HG03432 (cell line): Measurements from ENCODE around the gene MAP4K2.

Experiments used
- ATAC-seq: cut with Tn5 transposase; IDR thresholded peaks from one replicate; pipeline ENCODE4 v1.9.1; 2021; ENCODE audit warnings: mild to moderate bottlenecking, moderate library complexity; ENCODE audit not compliant: unreplicated experiment

MAP4K2 gene

DNA sequence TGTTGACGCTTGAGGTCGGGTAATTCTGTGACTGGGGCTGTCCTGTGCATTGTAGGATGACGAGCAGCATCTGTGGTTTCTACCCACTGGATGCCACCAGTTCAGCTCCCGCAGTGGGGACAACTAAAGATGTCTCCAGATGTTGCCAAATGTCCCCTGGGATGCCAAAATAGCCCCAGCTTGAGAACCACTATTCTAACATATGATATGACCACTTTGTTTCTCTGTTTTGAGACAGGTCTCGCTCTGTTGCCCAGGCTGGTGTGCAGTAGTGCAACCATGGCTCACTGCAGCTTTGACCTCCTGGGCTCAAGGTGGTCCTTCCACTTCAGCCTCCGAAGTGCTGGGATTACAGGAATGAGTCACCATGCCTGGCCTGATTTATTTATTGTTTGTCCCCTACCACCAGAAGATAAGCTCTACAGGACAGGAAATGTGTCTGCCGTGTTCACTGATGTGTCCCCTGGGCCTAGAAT is 11.7 kb upstream of the MAP4K2 start:
- ATAC-seq: peak; percentile 62

DNA sequence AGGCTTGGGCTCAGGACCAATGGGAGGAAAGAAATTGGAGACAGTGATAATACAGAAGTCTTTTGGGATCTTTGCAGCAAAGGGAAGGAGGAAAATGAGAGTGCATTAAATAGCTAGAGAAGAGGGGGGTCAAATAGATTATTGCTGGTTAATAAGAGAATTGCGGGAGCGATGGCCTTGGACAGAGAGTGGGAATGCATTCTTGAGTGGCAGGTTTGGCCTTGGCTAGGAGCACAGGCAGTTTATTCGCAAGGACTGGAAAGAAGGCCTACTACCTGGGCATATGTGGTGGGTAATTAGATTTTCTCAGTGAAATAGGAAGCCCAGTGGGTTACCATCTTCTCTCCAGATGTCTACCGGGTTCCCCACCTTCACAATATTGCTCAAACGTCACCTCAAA is 10.8 kb upstream of the MAP4K2 start:
- no peak for ATAC-seq

GRCh38 chr11:64810891-64811272 is 7.9 kb upstream of the MAP4K2 start:
- ATAC-seq: peak; percentile 2

DNA sequence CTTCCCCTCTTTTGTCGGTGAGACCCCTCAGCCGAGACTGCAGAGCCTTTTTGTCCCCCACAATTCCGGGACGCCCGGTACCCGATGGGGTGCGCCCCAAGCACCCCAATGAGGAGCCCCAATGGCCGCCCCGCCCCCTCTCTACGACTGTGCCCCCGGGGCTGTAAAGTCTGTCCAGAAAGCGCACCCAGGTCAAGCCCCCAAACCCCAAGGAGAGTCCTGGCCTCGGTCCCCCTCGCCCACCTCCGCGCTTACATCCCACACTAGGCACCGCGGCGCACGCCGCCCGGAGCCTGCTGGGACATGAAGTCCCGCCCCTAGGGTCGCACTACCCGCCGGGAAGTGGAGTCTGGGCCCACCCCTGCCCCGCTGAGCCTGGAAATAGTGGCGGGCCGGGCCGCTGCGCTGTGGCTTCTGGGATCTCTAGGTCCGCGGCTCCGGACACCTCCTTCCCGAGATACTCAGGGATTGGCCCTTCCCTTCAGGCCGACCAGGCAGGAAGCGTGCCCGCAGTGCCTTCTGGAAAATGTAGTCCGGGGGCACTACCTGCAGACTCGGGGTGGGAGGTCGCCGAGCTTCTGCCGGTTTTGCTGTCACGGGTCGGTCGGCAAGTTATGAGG is 7.4 kb upstream of the MAP4K2 start, which contains the start of gene MEN1:
Gene MEN1 (minus strand): TSS at position 281 of the 620 bp plus-strand sequence. CDS start 442 bp downstream, outside the sequence.
- peak; percentile 67 for ATAC-seq

DNA sequence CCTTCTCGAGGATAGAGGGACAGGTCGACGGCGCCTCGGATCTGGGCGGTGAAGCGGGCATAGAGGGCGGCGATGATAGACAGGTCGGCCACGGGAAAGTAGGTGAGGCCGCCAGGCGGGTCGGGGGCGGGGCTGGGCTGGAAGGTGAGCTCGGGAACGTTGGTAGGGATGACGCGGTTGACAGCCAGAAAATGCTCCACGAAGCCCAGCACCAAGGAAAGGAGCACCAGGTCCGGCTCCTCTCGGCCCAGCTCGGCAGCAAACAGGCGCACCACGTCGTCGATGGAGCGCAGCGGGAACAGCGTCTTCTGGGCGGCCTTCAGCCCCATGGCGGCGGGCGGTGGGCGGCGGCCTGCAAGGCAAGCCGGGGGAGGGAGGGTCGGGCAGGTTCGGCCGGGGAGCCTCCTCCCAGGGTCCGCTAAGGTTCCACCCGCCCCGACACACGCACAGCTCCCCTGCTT is 6.8 kb upstream of the MAP4K2 start:
- ATAC-seq: no peak

- no peak for ATAC-seq
Measured at GRCh38 chr11:64805481-64805880, 2.5 kb upstream of the MAP4K2 start.

DNA sequence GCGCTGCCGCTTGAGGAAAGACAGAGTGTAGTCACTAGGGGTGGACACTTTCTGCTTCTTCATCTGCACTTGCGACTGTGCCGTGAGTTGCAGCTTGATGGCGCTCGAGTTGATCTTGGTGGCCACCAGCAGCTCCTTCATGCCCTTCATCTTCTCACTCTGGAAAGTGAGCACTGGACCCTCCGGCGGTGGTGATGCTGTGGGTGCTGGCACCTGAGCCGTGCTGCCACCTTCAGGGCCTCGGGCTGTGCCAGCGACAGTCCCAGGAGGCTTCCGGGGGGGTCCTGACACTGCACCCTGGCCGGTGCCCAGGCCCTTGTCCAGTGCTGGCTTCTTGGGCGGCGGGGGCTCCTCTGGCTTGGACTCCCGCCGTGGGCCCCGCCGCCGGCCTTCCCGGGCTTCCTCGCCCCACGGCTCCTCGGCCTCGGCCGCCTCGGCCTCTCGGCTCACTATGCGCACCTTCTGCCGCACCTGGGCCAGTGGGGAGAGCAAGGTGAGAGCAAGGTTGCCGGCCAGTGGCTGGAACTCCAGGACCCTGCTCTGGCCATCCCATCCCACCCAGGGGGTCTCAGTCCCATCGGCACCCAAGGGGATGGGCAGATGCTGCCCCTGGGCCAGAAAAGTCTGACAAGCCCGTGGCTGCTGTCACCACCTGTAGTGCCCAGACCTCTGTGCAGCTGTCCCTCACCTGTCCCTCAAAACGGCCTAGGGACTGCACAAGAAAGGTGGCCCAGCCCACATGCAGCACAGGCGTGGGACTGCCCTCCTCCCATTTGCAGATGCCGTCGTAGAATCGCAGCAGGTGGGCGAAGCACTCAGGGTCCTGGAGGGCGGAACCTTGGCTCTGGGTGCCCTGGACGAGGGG is 1.6 kb upstream of the MAP4K2 start:
- ATAC-seq: no peak

GRCh38 chr11:64803846-64804345 is 882 bp upstream of the MAP4K2 start:
- ATAC-seq: no peak

GRCh38 chr11:64802370-64803157 is 450 bp downstream of the MAP4K2 start:
- peak; percentile 16 for ATAC-seq

DNA sequence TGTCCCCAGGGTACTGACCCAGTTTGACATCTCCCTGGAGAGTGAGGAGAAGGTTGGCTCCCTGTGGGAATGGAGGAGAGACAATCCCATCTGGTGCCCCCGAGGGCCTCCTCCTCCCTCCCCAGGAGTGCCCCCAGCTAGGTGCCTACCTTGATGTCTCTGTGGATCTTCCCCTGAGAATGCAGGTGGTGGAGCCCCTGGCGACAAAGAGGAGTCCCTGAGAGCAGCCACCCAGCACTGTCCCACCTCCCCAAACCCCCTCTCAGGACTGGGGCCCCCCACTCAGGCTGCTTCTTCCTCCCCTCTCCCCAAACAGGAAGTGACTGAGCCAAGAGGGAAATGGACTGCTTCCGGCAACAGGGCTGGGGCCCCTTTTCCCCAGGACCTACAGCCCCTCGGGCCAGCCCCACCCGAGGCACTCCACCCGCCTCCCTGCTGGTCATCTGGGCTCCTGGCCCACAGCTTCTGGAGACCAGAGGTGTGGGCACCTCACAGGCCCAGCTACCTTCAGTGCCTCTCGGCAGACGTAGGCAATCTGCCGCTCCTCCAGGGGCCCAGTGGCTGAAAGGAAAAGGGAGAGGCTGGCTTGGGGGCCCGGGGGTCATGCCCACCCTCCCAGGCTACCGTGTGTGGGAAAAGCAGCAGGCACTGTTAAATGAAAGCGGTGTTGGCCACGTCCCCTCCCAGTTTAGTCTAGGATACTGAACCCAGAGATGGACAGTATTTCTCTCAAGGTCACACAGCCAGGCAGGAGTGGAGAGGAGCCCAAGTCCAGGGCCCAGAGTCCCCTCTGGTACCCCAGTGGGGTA is 1.2 kb downstream of the MAP4K2 start:
- no peak for ATAC-seq

DNA sequence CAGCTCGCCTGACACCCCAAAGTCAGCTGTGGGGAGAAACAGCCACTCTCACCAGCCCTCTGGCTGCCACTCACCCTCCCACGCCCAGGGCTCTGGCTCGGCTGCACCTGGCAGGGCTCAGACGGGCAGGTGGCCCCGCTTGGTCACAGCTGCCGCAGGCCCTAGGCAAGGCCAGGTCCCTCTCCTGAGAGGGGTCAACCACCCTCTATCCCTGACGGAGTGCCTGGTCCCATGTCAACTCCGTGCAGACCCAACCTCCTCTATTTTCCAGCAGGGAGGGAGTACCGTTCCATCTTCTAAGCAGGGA is 1.9 kb downstream of the MAP4K2 start:
- no peak for ATAC-seq

DNA sequence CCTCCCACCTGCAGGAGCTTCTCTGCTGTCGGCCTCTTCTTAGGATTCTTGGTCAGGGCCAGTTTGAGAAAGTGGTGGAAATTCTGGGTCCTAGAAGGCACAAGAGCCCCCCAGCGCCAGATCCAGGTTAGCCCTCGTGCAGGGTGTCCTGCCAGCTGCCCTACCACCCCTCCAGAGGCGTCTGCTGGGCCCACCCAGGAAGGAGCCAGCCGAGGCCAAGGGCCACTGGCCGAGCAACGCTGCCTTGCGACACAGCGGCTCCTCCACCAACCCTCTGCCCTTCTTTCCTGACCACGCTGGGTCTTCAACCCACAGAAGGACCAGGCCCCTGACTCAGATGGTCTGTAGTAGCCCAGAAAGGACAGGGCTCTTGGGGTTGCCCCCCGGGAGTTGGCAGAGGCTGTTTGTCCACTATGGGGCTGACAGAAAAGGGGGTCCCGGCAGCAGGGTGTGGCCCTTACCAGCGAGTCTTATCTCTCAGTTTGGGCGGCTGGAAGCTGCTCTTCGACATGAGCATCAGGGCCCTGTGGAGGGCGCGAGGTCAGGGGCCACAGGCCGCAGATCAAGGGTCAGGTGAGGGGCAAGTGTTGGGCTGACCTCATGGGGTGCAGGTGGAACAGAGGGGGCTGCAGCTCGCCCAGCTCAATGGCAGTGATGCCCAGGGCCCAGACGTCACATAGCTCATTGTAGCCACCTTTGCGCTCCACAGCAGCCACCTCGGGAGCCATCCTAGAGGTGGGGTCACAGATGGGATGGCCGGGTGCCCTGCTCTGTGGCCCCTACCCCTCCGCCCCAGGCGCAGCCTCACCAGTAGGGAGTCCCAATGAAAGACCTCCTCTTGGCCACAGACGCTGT is 2.5 kb downstream of the MAP4K2 start:
- no peak for ATAC-seq

GRCh38 chr11:64799623-64800302 is 3.3 kb downstream of the MAP4K2 start:
- ATAC-seq: no peak

- no peak for ATAC-seq
Measured at GRCh38 chr11:64799256-64799622, 3.8 kb downstream of the MAP4K2 start.

DNA sequence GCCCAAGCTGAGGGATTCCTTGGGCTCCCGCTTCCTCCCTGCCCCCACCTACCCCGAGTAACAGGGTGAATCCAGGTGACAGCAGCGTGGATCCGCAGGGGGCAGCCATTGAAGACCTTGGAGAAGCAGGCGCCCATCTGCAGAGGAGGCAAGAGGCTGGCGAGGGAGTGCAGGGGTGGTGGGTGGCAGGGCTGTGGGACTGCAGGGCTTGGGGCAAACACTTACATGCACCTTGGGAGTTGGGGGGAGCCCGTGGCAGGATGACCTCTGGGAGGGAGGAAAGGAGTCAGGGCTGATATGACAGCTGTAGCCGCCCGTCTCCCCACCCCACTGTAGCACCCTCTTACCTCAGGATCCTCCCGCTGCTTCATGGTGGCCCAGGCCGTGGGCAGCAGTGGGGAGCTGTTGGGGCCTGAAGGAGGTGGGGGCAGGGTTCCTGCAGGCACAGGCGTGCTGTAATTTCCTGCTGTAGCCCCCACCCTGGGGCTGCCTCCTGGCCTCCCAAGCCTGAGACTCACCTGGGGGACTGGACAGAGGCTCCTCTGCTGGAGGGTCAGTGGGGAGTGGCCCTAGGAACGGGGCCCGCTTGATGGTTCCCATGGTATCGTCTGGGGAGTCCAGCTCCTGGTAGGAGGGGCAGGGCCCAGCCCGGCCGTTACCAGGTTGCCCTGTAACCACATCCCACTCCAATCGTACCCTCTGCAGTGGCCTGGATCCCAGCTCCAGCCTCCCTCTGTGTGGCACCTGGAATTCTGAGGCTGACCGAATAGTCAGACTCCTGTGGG is 6.1 kb downstream of the MAP4K2 start:
- no peak for ATAC-seq

DNA sequence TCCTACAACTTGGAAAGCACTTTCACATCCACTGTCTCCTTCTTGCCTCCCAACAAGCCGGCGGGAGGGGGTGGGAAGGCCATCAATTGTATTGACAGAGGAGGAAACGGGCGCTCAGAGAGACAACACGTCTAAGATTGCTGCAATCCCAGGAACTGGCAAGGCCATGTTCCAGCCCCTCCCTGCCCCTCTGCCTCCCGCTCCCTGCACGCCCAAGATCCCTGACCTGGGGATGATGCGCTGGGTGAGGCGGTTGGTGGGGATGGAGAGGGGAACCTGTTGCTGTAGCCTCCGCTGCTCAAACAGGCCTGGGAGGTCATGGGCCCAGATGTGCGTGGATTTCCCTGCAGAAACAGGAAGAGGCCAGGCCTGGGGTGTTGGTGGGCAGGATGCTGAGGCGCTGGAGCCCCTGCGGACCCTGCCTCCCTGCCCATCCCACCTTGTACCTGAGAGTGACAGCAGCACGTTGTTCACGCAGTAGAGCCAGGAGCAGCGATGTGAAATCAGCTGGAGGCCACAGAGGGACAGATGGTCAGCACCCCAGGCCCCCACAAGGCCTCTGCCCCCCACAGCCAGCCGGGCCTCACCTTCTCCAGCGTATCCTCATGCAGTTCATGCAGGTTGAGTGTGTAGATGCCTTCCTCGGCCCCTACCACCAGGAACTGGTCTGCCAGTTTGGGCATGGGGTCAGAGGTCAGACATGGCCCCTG is 6.8 kb downstream of the MAP4K2 start:
- ATAC-seq: no peak

- ATAC-seq: no peak
Measured at GRCh38 chr11:64794526-64794925, 8.5 kb downstream of the MAP4K2 start.
